SK-N-SH (cell line): ENCODE data around the gene KLHL42. TPM values are rescaled to one million over a fixed set of nuclear protein-coding genes. Genes with fewer than 3 reads are reported as not detected.

ENCODE experiments used
- CTCF ChIA-PET: fragments of 300-600, 350-600 bp; formaldehyde crosslinking; extraction: SDS; loops from one replicate; lab custom pipeline; 2021; lab: Yijun Ruan, JAX
- POLR2A ChIA-PET: fragments of 350-600 bp; sonication (Branson Sonifier 250); formaldehyde crosslinking; extraction: SDS; loops from one replicate; lab custom pipeline; 2020; ENCODE audit warnings: antibody characterized with exemption, inconsistent platforms; lab: Yijun Ruan, JAX
- DNase-seq: peaks from one replicate; pipeline ENCODE4 v3.0.0; 2012
- H2AFZ ChIP-seq: fragments of 200-600 bp; sonication (generic); 2 replicates; pipeline ENCODE4 v1.8.1; 2016; ENCODE audit warnings: antibody characterized with exemption, mild to moderate bottlenecking, low read depth
- H3F3A ChIP-seq: fragments of 200-600 bp; sonication (generic); replicated peaks from 2 replicates; pipeline ENCODE3; 2016; ENCODE audit warnings: antibody characterized with exemption, mild to moderate bottlenecking; ENCODE audit not compliant: insufficient read depth
- H3K27ac ChIP-seq, 2 experiments: fragments of 200-500 bp in 1 of 2; fragments of 200-600 bp in 1 of 2; sonication (Bioruptor generic) in 1 of 2; sonication (generic), shearing (Covaris generic) in 1 of 2; 2 replicates each; pipeline versions ENCODE4 v1.5.1 to v1.6.1; 2014 to 2016; ENCODE audit warnings: low read depth in 2 of 2, inconsistent platforms in 1 of 2, low read length in 1 of 2, mild to moderate bottlenecking in 1 of 2, mixed read lengths in 1 of 2
- H3K27me3 ChIP-seq: fragments of 200-600 bp; sonication (generic), shearing (Covaris generic); 2 replicates; pipeline ENCODE4 v1.6.1; 2016; ENCODE audit warnings: mixed run types; ENCODE audit not compliant: insufficient read depth
- H3K36me3 ChIP-seq, 2 experiments: fragments of 200-500 bp in 1 of 2; fragments of 200-600 bp in 1 of 2; sonication (Bioruptor generic) in 1 of 2; sonication (generic) in 1 of 2; replicated peaks in 1 of 2; 2 replicates each; pipeline versions ENCODE3 to v1.5.1; 2014 to 2016; ENCODE audit warnings: low read length in 1 of 2, mild to moderate bottlenecking in 1 of 2; ENCODE audit not compliant: insufficient read depth in 2 of 2, control insufficient read depth in 1 of 2
- H3K4me1 ChIP-seq, 2 experiments: fragments of 200-500 bp in 1 of 2; fragments of 200-600 bp in 1 of 2; sonication (Bioruptor generic) in 1 of 2; sonication (generic), shearing (Covaris generic) in 1 of 2; 2 replicates each; pipeline versions ENCODE4 v1.5.1 to v1.6.1; 2014 to 2016; ENCODE audit warnings: low read depth in 1 of 2, low read length in 1 of 2, mixed run types in 1 of 2; ENCODE audit not compliant: insufficient read depth in 2 of 2, control insufficient read depth in 1 of 2
- H3K4me2 ChIP-seq: fragments of 200-600 bp; sonication (generic), shearing (Covaris generic); 2 replicates; pipeline ENCODE4 v1.6.1; 2017; ENCODE audit warnings: mixed run types
- H3K4me3 ChIP-seq, 2 experiments: fragments of 200-500 bp in 1 of 2; fragments of 200-600 bp in 1 of 2; sonication (Bioruptor generic) in 1 of 2; sonication (generic), shearing (Covaris generic) in 1 of 2; 2 replicates each; pipeline versions ENCODE4 v1.5.1 to v1.8.1; 2014 to 2016; ENCODE audit warnings: low read depth in 2 of 2, inconsistent platforms in 1 of 2, low read length in 1 of 2, mild to moderate bottlenecking in 1 of 2, mixed read lengths in 1 of 2, moderate library complexity in 1 of 2
- H3K79me2 ChIP-seq: fragments of 200-600 bp; sonication (generic); 2 replicates; pipeline ENCODE4 v1.8.1; 2017; ENCODE audit warnings: mild to moderate bottlenecking; ENCODE audit not compliant: insufficient read depth
- H3K9ac ChIP-seq: fragments of 200-600 bp; sonication (generic); 2 replicates; pipeline ENCODE4 v1.6.1; 2017; ENCODE audit warnings: mixed run types
- H3K9me2 ChIP-seq: fragments of 200-600 bp; sonication (generic); 2 replicates; pipeline ENCODE4 v1.6.1; 2017; ENCODE audit warnings: mixed run types
- H3K9me3 ChIP-seq: fragments of 200-600 bp; sonication (generic); 2 replicates; pipeline ENCODE4 v1.6.1; 2017; ENCODE audit warnings: mixed run types, mild to moderate bottlenecking, moderate library complexity
- H4K20me1 ChIP-seq: fragments of 200-600 bp; sonication (generic); 2 replicates; pipeline ENCODE4 v1.6.1; 2017; ENCODE audit warnings: mild to moderate bottlenecking, mixed run types; ENCODE audit not compliant: insufficient read depth
- CHD2 ChIP-seq: fragments of 150-350 bp; IDR thresholded peaks from 2 replicates; pipeline ENCODE4 v1.6.1; 2018; ENCODE audit warnings: low read length; ENCODE audit not compliant: partially characterized antibody
- ELF1 ChIP-seq: IDR thresholded peaks from 2 replicates; pipeline ENCODE4 v1.4.0; 2012
- EP300 ChIP-seq, 2 experiments: IDR thresholded peaks; 2 replicates each; pipeline versions ENCODE4 v1.4.0 to v1.6.1; 2012; ENCODE audit warnings: borderline replicate concordance in 1 of 2, low read depth in 1 of 2, low read length in 1 of 2
- FOSL2 ChIP-seq: IDR thresholded peaks from 2 replicates; pipeline ENCODE4 v1.4.0; 2012; ENCODE audit warnings: low read depth, mild to moderate bottlenecking, moderate library complexity, borderline replicate concordance
- JUND ChIP-seq: IDR thresholded peaks from 2 replicates; pipeline ENCODE4 v1.4.0; 2012
- MXI1 ChIP-seq: IDR thresholded peaks from 2 replicates; pipeline ENCODE4 v1.6.1; 2012; ENCODE audit warnings: mild to moderate bottlenecking, low read depth, low read length, improper control_type of control experiment
- NFIC ChIP-seq: IDR thresholded peaks from 2 replicates; pipeline ENCODE4 v1.4.0; 2012; ENCODE audit warnings: borderline replicate concordance
- POLR2AphosphoS5 ChIP-seq: IDR thresholded peaks from 2 replicates; pipeline ENCODE4 v1.6.1; 2012; ENCODE audit warnings: low read depth, low read length
- RAD21 ChIP-seq: IDR thresholded peaks from 2 replicates; pipeline ENCODE4 v1.6.1; 2012; ENCODE audit warnings: mild to moderate bottlenecking, low read length
- RFX5 ChIP-seq: IDR thresholded peaks from 2 replicates; pipeline ENCODE4 v1.6.1; 2012; ENCODE audit warnings: mild to moderate bottlenecking, improper control_type of control experiment, low read length
- RXRA ChIP-seq: IDR thresholded peaks from 2 replicates; pipeline ENCODE4 v1.4.0; 2012; ENCODE audit warnings: low read depth, mild to moderate bottlenecking, borderline replicate concordance
- SIN3A ChIP-seq: IDR thresholded peaks from 2 replicates; pipeline ENCODE4 v1.6.1; 2012; ENCODE audit warnings: low read depth, mild to moderate bottlenecking, low read length, moderate library complexity, borderline replicate concordance
- SMC3 ChIP-seq: IDR thresholded peaks from 2 replicates; pipeline ENCODE4 v1.6.1; 2012; ENCODE audit warnings: low read depth, low read length, improper control_type of control experiment
- TAF1 ChIP-seq: IDR thresholded peaks from 2 replicates; pipeline ENCODE4 v1.6.1; 2012; ENCODE audit warnings: low read depth, mild to moderate bottlenecking, low read length, moderate library complexity, borderline replicate concordance
- TEAD4 ChIP-seq: IDR thresholded peaks from 2 replicates; pipeline ENCODE4 v1.4.0; 2012; ENCODE audit warnings: mild to moderate bottlenecking, borderline replicate concordance; ENCODE audit not compliant: insufficient read depth
- WGBS: methylation state at CpG from one replicate; pipeline ENCODE4 v1.1.6; 2017; ENCODE audit warnings: low lambda C conversion rate; 5-methylcytosine and 5-hydroxymethylcytosine counted together
- polyA plus RNA-seq, 3 experiments: library from polyadenylated mRNA; depleted of rRNA; stranded (reverse); fragments of >200 nt; gene quantifications; 2 replicates each; pipeline ENCODE4 v1.2.3, GENCODE V29; 2012
- TF ChIP-seq, protein P1 (sequence below): IDR thresholded peaks from 2 replicates; pipeline ENCODE4 v1.4.0; 2012; ENCODE audit warnings: low read depth
- TF ChIP-seq, protein P2 (sequence below): fragments of 150-350 bp; IDR thresholded peaks from 2 replicates; pipeline ENCODE4 v1.6.1; 2016; ENCODE audit warnings: mild to moderate bottlenecking, low read depth, low read length
- TF ChIP-seq, protein P3 (sequence below): fragments of 150-350 bp; IDR thresholded peaks from 2 replicates; pipeline ENCODE4 v1.6.1; 2017; ENCODE audit warnings: antibody characterized with exemption, low read length, low read depth, borderline replicate concordance
- TF ChIP-seq, protein P4 (sequence below): IDR thresholded peaks from 2 replicates; pipeline ENCODE4 v1.4.0; 2012; ENCODE audit warnings: low read depth, borderline replicate concordance
- TF ChIP-seq, protein P5 (sequence below): IDR thresholded peaks from 2 replicates; pipeline ENCODE4 v1.4.0; 2012; ENCODE audit warnings: low read depth, borderline replicate concordance
- TF ChIP-seq, protein P6 (sequence below): fragments of 200-600 bp; sonication (generic); IDR thresholded peaks from 2 replicates; pipeline ENCODE4 v1.6.1; 2017; ENCODE audit warnings: antibody characterized with exemption, mild to moderate bottlenecking, moderate library complexity

KLHL42 gene
- polyA plus RNA-seq, 1 of the 3 experiments (the other 2 are of a cell fraction), result 11.7 TPM

DNA sequence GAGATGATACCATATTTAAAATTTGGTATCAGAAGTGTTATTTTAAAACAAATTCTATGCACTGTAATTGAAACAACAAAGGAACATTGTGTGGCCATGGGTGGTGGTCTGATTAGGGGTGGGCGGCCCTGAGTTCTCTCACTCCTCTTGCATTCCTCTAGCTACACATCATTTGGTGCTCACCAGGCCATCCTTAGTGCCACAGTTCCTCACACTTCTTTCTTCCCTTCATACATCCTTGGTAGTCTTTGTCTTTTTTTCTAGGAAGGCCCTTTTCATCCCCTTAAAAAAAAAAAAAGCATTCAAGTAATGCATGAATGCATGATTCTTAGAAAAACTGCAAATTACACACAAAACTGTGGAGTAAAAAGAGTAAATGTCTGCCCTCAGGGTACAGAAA is 2.4 kb downstream of the KLHL42 start (continued):
- TF ChIP-seq, protein P1, sequence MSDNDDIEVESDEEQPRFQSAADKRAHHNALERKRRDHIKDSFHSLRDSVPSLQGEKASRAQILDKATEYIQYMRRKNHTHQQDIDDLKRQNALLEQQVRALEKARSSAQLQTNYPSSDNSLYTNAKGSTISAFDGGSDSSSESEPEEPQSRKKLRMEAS, result no peak
- no peak for TF ChIP-seq JUND
- TF ChIP-seq POLR2AphosphoS5, result no peak

DNA sequence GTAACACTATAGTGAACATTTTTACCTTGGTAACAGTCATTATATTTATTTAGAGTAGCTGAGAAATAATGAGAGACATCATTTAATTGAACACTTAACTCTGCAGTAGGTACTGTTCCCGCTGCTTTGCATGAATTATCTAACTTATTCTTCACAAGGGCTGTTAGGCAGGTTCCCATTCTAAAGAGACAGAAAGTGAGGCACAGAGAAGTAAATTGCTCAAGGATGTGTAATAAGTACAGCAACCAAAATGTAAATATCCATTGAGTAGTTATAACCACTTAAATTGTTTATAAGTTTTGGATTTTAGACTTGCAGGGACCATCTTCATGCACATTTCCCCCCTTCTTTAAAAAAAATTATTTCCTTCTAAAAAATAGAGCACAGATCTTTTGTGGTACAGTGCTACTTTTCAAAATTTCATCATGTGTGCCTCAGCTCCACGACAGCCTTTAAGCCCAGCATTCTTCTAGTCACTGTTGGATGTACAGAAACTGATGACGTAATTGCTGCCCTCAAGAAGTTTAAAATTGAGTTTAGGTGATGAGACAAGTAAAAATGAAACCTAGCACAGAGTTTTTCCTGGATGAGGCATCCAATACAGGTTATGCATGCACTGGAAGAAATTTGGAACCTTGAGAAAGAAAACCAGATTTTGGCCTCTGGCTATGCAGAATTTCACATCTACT is 6.0 kb downstream of the KLHL42 start:
- no peak overlapping the region for H3K9ac ChIP-seq
- no peak overlapping the region for H2AFZ ChIP-seq
- ChIA-PET CTCF (no interaction called here), POLR2A (no interaction called here)
- no peaks in the 10 kb centered on the region for H3K9me2 ChIP-seq
- 90% methylated on average over 3 of the region's 3 CpGs for WGBS
- H3K9me3 ChIP-seq, result no peaks in the 10 kb centered on the region
- TF ChIP-seq CHD2 (no peak), TAF1 (no peak), NFIC (no peak), TEAD4 (no peak), RFX5 (no peak), MXI1 (no peak), JUND (no peak), EP300 (IDR thresholded peaks at IDR 0.05; ENCODE audit: borderline replicate concordance in 1 of 2, low read depth in 1 of 2, low read length in 1 of 2) (no peak), ELF1 (no peak), SIN3A (no peak), RAD21 (no peak), FOSL2 (no peak), SMC3 (no peak), RXRA (no peak)
- TF ChIP-seq, protein P2, sequence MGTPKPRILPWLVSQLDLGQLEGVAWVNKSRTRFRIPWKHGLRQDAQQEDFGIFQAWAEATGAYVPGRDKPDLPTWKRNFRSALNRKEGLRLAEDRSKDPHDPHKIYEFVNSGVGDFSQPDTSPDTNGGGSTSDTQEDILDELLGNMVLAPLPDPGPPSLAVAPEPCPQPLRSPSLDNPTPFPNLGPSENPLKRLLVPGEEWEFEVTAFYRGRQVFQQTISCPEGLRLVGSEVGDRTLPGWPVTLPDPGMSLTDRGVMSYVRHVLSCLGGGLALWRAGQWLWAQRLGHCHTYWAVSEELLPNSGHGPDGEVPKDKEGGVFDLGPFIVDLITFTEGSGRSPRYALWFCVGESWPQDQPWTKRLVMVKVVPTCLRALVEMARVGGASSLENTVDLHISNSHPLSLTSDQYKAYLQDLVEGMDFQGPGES, result no peak
- TF ChIP-seq, protein P3, sequence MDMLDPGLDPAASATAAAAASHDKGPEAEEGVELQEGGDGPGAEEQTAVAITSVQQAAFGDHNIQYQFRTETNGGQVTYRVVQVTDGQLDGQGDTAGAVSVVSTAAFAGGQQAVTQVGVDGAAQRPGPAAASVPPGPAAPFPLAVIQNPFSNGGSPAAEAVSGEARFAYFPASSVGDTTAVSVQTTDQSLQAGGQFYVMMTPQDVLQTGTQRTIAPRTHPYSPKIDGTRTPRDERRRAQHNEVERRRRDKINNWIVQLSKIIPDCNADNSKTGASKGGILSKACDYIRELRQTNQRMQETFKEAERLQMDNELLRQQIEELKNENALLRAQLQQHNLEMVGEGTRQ, result no peak
- TF ChIP-seq, protein P4, sequence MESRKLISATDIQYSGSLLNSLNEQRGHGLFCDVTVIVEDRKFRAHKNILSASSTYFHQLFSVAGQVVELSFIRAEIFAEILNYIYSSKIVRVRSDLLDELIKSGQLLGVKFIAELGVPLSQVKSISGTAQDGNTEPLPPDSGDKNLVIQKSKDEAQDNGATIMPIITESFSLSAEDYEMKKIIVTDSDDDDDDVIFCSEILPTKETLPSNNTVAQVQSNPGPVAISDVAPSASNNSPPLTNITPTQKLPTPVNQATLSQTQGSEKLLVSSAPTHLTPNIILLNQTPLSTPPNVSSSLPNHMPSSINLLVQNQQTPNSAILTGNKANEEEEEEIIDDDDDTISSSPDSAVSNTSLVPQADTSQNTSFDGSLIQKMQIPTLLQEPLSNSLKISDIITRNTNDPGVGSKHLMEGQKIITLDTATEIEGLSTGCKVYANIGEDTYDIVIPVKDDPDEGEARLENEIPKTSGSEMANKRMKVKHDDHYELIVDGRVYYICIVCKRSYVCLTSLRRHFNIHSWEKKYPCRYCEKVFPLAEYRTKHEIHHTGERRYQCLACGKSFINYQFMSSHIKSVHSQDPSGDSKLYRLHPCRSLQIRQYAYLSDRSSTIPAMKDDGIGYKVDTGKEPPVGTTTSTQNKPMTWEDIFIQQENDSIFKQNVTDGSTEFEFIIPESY, result no peak
- TF ChIP-seq, protein P1, result no peak
- TF ChIP-seq, protein P5, sequence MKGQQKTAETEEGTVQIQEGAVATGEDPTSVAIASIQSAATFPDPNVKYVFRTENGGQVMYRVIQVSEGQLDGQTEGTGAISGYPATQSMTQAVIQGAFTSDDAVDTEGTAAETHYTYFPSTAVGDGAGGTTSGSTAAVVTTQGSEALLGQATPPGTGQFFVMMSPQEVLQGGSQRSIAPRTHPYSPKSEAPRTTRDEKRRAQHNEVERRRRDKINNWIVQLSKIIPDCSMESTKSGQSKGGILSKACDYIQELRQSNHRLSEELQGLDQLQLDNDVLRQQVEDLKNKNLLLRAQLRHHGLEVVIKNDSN, result no peak
- TF ChIP-seq, protein P6, sequence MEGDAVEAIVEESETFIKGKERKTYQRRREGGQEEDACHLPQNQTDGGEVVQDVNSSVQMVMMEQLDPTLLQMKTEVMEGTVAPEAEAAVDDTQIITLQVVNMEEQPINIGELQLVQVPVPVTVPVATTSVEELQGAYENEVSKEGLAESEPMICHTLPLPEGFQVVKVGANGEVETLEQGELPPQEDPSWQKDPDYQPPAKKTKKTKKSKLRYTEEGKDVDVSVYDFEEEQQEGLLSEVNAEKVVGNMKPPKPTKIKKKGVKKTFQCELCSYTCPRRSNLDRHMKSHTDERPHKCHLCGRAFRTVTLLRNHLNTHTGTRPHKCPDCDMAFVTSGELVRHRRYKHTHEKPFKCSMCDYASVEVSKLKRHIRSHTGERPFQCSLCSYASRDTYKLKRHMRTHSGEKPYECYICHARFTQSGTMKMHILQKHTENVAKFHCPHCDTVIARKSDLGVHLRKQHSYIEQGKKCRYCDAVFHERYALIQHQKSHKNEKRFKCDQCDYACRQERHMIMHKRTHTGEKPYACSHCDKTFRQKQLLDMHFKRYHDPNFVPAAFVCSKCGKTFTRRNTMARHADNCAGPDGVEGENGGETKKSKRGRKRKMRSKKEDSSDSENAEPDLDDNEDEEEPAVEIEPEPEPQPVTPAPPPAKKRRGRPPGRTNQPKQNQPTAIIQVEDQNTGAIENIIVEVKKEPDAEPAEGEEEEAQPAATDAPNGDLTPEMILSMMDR, result no peak
- peaks cover 12 to 16% of the 10 kb centered on the region in 2 experiments for H3K4me1 ChIP-seq
- H4K20me1 ChIP-seq, result 0 out of 2 replicates have a peak, but pooled peaks cover 4% of the 10 kb centered on the region
- peaks cover 100% of the 10 kb centered on the region for H3K79me2 ChIP-seq
- H3K27me3 ChIP-seq, result no peaks in the 10 kb centered on the region
- H3K27ac ChIP-seq, result peak overlapping the region in 1 of 2 experiments; percentile 47; a peak in 2 of 4 replicates
- H3F3A ChIP-seq, result peaks cover 18% of the 10 kb centered on the region
- no peak overlapping the region for H3K4me2 ChIP-seq
- no peak for DNase-seq
- H3K4me3 ChIP-seq, result no peak overlapping the region
- peaks cover 13 to 34% of the 10 kb centered on the region in 2 experiments for H3K36me3 ChIP-seq
